Measurements from ENCODE around the gene PTK7.

DNA sequence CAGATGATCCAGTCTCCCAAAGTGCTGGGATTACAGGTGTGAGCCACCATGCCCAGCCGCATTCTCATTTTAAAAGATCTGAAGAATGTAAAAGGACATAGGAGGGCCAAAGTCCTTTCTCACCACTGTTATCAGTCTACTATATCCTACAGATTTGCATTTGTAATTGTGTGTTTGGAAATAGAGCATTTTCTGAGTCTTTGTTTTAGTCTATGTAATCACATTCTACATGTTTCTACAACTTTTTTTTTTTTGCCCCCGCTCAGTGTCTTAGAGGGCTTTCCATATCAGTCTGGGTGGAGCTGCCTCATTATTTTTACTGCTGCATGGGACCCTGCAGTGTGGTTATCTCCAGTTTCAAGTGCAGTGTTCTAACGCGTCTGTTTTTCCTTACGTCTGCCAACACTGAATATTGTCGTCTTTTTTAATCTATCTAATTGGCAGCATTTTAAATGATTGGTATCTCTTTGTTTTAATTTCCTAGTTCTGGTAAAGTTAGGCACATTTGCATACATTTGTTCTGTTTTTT lies 113.7 kb downstream of the PTK7 start:
- TF ChIP-seq, protein P1, sequence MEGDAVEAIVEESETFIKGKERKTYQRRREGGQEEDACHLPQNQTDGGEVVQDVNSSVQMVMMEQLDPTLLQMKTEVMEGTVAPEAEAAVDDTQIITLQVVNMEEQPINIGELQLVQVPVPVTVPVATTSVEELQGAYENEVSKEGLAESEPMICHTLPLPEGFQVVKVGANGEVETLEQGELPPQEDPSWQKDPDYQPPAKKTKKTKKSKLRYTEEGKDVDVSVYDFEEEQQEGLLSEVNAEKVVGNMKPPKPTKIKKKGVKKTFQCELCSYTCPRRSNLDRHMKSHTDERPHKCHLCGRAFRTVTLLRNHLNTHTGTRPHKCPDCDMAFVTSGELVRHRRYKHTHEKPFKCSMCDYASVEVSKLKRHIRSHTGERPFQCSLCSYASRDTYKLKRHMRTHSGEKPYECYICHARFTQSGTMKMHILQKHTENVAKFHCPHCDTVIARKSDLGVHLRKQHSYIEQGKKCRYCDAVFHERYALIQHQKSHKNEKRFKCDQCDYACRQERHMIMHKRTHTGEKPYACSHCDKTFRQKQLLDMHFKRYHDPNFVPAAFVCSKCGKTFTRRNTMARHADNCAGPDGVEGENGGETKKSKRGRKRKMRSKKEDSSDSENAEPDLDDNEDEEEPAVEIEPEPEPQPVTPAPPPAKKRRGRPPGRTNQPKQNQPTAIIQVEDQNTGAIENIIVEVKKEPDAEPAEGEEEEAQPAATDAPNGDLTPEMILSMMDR (conservative IDR thresholded peaks at IDR 0.05; ENCODE audit: low read length), result no peak
- no peak for TF ChIP-seq EZH2phosphoT487 (IDR thresholded peaks at IDR 0.05; ENCODE audit: borderline replicate concordance)
